ENCODE data around the gene IDI2. TPM values are rescaled to one million over a fixed set of nuclear protein-coding genes. Genes with fewer than 3 reads are reported as not detected.

IDI2 gene
- total RNA-seq, 2 donors from 2014 or later, result not detected

DNA sequence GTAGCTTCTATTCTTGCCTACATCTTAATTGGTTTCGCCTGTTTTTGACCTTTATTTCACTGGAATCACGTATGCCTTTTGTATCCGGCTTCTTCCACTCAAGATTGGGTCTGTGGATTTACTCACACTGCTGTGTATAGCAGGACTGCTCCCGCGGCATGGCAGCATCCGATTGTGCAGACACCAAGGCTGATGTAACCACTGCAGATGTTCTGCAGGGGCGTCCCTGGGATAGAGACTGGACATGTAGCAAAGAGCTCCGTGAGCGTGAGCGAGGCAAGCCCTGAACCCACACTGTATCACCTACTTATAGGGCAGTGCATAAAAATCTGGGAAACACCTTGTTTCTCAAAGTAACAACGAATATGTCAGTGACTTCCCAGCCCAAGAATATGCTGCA, 11.4 kb upstream of the IDI2 start:
- 88% methylated on average over 11 of the region's 11 CpGs for WGBS
- no peak for DNase-seq (ENCODE audit: low spot score)
- H3K27me3 ChIP-seq (replicated peaks; ENCODE audit: insufficient read depth), result no peaks in the 10 kb centered on the region
- no peak for TF ChIP-seq POLR2AphosphoS5 (IDR thresholded peaks at IDR 0.05)
- TF ChIP-seq POLR2A (IDR thresholded peaks at IDR 0.05), result no peak
- TF ChIP-seq, protein P1, sequence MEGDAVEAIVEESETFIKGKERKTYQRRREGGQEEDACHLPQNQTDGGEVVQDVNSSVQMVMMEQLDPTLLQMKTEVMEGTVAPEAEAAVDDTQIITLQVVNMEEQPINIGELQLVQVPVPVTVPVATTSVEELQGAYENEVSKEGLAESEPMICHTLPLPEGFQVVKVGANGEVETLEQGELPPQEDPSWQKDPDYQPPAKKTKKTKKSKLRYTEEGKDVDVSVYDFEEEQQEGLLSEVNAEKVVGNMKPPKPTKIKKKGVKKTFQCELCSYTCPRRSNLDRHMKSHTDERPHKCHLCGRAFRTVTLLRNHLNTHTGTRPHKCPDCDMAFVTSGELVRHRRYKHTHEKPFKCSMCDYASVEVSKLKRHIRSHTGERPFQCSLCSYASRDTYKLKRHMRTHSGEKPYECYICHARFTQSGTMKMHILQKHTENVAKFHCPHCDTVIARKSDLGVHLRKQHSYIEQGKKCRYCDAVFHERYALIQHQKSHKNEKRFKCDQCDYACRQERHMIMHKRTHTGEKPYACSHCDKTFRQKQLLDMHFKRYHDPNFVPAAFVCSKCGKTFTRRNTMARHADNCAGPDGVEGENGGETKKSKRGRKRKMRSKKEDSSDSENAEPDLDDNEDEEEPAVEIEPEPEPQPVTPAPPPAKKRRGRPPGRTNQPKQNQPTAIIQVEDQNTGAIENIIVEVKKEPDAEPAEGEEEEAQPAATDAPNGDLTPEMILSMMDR (IDR thresholded peaks at IDR 0.05), result no peak
- no peak overlapping the region for H3K4me3 ChIP-seq
- no peaks in the 10 kb centered on the region for H3K36me3 ChIP-seq
- peaks cover 13% of the 10 kb centered on the region for H3K4me1 ChIP-seq (replicated peaks)
- intact Hi-C loops (cut with DNase I), result no loop called here
- no peaks in the 10 kb centered on the region for H3K9me3 ChIP-seq
- no peak overlapping the region for H3K27ac ChIP-seq

DNA sequence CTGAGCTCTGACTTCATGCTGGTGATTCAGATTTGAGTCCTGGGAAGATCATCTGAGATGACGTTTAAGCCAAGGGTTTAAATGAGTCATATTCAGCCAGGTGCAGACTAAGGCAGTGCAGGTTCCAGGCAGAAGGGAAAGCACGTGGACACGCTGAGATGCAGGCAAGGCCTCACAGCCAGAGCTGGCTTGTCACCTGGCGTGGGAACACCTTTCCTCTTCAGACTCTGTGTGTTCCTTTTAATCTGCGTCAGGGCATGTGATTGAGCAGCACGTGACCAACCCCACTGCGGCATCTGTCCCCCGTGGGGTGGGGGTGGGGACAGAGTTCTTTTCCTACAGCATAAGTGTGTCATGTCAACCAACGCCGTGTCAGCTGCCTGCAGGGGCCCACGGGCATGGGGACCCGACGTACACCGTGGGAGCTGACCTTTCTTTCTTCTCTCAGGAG, 10.7 kb upstream of the IDI2 start:
- Histone ChIP-seq H3K27ac (no peak overlapping the region), H3K4me3 (no peak overlapping the region), H3K36me3 (no peaks in the 10 kb centered on the region), H3K4me1 (replicated peaks) (peaks cover 13% of the 10 kb centered on the region), H3K9me3 (no peaks in the 10 kb centered on the region), H3K27me3 (replicated peaks; ENCODE audit: insufficient read depth) (no peaks in the 10 kb centered on the region)
- no peak for TF ChIP-seq POLR2A (IDR thresholded peaks at IDR 0.05)
- no peak for TF ChIP-seq POLR2AphosphoS5 (IDR thresholded peaks at IDR 0.05)
- TF ChIP-seq, protein P1 (IDR thresholded peaks at IDR 0.05), result no peak
- DNase-seq (ENCODE audit: low spot score), result no peak
- 76% methylated on average over 14 of the region's 14 CpGs for WGBS
- intact Hi-C loops (cut with DNase I), result no loop called here

DNA sequence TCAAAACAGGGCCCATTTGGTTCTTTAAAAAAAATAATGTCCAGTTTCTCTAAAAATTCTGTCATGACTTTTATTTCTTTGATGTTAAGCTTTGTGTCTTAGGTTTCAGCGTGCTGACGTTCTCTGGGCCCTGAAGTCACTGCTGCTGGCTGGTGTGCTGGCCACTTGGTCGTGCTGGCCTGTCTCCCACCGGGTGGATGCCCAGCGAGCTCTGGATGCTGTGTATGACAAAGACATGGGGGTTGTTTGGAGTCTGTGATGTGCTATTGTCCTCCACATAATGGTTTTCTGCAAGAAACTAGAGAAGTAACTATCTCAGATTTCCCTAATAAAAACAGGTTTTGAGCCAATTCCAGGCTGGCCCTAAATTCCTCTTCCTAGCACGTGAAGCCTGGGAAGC, 9.5 kb upstream of the IDI2 start:
- Histone ChIP-seq H3K4me3 (no peak overlapping the region), H3K9me3 (no peaks in the 10 kb centered on the region), H3K36me3 (no peaks in the 10 kb centered on the region), H3K27me3 (replicated peaks; ENCODE audit: insufficient read depth) (no peaks in the 10 kb centered on the region), H3K4me1 (replicated peaks) (peaks cover 13% of the 10 kb centered on the region), H3K27ac (peak overlapping the region; percentile 52 to 70)
- no peak for TF ChIP-seq POLR2A (IDR thresholded peaks at IDR 0.05)
- no peak for TF ChIP-seq POLR2AphosphoS5 (IDR thresholded peaks at IDR 0.05)
- TF ChIP-seq, protein P1 (IDR thresholded peaks at IDR 0.05), result no peak
- no peak for DNase-seq (ENCODE audit: low spot score)
- intact Hi-C loops (cut with DNase I), result no loop called here
- 19% methylated on average over 6 of the region's 6 CpGs for WGBS

DNA sequence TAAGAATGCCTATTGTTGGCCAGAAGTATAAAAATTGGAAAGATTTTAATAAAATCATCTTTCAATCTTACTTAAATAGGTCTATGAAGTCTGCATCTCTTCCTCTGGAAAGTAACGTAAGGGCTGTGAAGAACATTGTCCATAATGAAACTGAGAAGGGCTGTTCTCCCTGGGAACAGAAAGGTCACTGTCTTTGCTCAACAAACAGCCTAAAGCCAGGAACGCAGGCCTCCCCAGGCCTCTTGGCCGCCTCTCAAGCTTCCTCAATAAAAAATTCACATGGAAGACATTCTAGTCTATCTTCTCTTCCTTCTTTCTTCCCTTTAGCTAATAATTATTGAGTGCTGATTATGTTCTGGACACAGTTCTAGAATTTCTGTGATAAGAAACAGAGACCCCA, 9.1 kb upstream of the IDI2 start:
- Histone ChIP-seq H3K9me3 (no peaks in the 10 kb centered on the region), H3K27ac (peak overlapping the region; percentile 52 to 70), H3K4me3 (no peak overlapping the region), H3K4me1 (replicated peaks) (peaks cover 13% of the 10 kb centered on the region), H3K36me3 (no peaks in the 10 kb centered on the region), H3K27me3 (replicated peaks; ENCODE audit: insufficient read depth) (no peaks in the 10 kb centered on the region)
- peak; percentile 49 for DNase-seq (ENCODE audit: low spot score)
- TF ChIP-seq, protein P1 (IDR thresholded peaks at IDR 0.05), result no peak
- peak; percentile 65 for TF ChIP-seq POLR2AphosphoS5 (IDR thresholded peaks at IDR 0.05)
- 27% methylated on average over 3 of the region's 3 CpGs for WGBS
- intact Hi-C loops (cut with DNase I), result no loop called here

DNA sequence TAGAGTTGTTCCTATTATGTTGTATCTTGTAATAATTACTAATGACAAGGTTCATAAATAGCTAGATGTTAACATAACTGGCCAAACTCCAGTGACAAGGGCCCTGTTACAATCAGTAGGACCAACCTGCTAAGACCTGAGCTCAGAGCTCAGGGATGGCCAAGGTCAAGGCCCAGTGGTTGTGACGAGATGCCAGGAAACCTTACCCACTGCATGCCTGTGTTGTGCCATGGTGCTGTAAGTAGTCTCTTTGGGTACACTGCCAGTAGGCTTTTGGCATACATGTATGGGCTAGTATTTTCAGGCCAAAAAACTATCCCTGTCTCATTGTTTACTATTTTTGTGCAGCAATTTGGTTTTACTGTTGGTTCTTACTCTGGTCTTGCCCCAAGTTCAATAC, 7.9 kb upstream of the IDI2 start:
- H3K27ac ChIP-seq, result no peak overlapping the region
- WGBS, result 87% methylated on average over 1 of the region's 1 CpG
- intact Hi-C loops (cut with DNase I), result no loop called here

More for the DNA sequence above, 7.9 kb upstream of the IDI2 start:
- Histone ChIP-seq H3K9me3 (no peaks in the 10 kb centered on the region), H3K27me3 (replicated peaks; ENCODE audit: insufficient read depth) (no peaks in the 10 kb centered on the region), H3K4me1 (replicated peaks) (peaks cover 13% of the 10 kb centered on the region), H3K36me3 (no peaks in the 10 kb centered on the region), H3K4me3 (no peak overlapping the region)
- DNase-seq (ENCODE audit: low spot score), result no peak
- TF ChIP-seq POLR2AphosphoS5 (IDR thresholded peaks at IDR 0.05) (no peak), POLR2A (IDR thresholded peaks at IDR 0.05) (no peak)
- TF ChIP-seq, protein P1 (IDR thresholded peaks at IDR 0.05), result no peak
